Measurements from ENCODE around the gene CLDN18.

CLDN18 gene

DNA sequence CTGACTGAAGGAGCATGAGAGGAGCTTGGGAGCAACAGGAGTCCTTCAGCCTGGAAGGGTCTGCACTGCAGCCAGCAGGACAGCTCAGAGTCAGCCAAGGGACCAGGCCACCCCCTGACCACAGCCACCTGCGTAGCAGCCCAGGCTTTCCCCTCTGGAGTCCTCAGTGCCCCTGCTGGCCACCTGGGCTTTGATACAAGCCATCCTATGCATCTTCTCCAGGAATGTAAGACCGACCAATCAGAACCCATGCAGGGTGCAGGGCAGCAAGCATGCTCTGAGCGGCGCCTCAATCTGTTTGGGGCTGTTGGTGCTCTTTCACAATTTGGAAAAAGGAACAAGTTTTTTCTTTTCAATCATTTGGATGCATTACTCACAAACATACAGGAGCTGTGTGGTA lies 53.5 kb downstream of the CLDN18 start:
- DNase-seq (ENCODE audit: low spot score), result no peak

DNA sequence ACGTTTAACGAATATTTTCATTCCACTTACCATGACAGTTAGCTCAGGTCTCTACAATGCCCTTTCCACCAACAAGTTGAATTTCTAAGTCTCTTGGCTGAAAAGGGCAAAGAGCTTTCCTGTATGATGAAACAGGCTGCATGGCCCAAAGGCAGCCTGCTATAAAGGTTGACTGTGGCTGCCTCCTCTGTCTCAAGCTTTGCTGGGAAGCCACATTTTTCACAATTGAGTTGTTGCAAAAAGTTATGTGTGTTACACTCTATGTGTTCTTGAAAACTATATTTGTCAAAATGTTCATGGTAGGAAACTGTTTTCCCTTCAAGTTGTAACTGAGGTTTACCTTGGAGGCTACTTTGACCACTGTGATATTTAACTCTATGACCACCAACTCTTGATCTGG lies 56.0 kb downstream of the CLDN18 start:
- no peak for DNase-seq (ENCODE audit: low spot score)

DNA sequence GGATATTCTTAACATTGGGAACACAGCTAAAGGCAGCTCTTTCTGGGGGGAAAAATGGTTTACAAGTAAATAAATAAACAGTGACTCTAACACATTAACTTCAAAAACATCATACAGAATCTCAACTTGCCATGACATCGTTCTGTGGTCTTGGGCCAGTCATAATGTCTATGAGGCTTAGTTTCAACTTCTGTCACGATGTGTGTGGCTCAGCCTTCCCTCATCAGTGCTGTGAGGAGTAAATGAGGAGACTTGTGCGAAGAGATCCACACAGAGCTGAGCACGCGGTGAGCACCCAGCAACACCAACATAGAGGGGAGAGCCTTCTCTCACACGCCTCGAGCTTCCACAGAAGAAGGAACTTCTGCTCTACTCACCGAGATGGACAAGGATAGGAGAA lies 56.4 kb downstream of the CLDN18 start:
- no peak for DNase-seq (ENCODE audit: low spot score)

DNA sequence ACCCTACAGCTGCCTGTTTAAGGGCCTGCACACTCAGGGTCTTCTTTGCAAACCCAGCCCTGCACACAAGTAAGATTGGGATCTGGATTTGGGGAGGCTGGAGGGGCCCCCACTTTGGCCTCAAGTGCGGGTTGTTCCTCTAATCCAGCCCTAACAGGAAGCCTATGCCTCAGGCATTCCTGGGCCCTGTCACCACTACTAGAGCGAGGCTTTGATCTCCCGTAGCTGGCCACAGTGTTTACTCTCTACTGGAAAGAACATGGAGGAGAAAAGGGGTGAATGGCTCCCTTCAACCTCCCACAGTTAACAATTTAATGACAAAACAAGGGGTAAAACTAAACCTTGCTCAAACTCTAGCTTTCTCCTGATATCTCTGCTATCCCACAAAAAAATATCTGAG lies 57.0 kb downstream of the CLDN18 start:
- no peak for DNase-seq (ENCODE audit: low spot score)

DNA sequence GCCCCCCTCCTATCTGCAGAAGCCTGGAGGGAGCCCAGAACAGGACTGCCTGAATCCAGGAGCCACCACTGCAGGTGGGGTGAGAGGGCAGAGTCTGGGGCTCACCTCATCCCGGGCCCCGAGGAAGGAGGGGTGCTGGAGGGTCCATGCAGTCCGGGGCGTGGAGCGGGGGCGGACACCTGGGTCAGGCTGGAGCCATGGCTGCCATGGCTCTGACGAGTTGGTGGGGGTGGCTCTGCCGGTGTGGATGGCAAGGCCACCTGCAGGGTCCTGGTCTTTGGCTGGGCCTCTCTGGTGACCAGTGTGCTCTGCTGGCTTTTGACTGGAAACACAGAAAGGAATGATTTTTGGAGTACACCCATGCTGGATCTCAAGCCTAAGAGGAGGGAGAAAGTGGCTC lies 58.1 kb downstream of the CLDN18 start:
- DNase-seq (ENCODE audit: low spot score), result no peak

DNA sequence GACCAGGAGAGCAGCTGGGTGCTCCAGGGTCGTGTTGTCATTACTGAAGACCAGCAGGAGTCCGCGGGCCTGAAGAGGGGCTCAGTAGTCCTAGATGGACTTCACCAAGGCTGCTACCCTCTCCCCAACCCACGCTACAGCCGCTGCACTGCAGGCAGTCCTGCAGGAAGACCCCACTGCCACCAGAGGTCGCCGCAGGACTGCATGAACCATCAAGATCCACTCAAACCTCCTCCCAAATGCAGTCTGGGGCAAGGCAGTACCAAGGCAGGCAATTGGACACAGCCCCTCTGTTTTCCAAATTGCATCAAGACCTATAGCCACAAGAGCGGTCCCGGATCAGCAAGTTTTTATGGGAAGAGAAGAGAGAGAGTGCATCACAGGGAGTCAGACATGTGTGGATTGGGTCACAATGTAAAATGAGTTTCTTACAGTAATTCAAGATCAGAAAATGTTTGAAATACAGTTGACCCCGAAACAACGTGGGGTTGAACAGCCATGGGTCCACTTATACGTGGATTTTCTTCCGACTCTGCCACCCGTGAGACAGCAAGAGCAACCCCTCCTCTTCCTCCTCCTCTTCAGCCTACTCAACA lies 58.7 kb downstream of the CLDN18 start:
- peak; percentile 77 for DNase-seq (ENCODE audit: low spot score)

DNA sequence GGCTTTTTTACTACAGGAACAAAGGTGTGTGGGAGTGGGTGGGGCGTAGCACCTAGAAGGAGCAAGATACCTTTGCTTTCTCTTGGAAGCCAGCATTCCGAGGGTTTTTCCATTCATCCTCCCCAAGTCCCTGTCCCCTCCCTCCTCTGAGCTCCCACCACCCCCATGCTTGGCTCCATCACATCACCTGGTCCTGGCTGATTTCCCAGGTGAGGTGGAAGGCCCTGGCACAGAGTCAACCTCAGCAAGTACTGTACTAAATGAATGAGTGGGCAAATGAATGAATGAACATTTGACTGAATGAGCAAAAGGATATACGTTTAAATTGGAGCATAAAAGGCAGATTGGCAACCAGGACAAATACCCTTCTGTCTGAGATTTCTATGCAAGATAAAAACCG lies 60.0 kb downstream of the CLDN18 start:
- no peak for DNase-seq (ENCODE audit: low spot score)

DNA sequence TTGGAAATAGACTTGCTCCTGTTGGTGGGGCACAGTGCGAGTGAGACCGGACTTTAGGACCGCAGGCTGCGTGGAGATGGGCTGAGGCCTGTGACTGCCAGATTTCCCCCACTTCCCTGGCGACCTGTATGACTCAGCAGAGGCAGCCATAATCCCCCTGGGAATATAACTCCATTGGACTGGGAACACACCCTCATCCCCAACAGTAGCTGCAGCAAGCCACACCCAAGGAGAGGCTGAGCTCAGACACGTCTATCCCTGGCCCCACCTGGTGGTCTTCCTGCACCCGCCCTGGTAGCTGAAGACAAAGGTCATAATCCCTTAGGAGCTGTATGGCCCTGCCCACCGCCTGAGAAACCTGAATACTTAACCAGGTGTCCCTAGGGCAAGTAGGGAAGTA lies 62.8 kb downstream of the CLDN18 start:
- no peak for DNase-seq (ENCODE audit: low spot score)

DNA sequence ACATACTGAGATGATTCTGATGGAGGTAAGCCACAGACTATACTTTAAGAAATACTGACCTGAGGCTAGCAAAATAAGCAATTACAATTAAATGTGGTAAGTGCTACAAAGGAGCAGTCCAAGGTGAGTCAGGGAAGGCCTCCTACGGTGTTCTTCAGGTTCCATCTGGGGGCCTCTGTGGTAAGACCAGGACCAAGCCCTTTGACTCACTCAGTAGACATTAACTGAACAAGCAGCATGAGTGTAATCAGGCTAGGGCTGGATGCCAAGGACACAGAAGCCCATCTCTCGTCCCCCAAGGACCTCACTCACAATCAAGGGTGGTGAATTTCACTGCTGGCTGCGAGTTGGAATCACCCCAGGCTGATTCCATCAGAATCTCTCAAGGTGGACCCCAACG lies 68.1 kb downstream of the CLDN18 start:
- DNase-seq (ENCODE audit: low spot score), result no peak

DNA sequence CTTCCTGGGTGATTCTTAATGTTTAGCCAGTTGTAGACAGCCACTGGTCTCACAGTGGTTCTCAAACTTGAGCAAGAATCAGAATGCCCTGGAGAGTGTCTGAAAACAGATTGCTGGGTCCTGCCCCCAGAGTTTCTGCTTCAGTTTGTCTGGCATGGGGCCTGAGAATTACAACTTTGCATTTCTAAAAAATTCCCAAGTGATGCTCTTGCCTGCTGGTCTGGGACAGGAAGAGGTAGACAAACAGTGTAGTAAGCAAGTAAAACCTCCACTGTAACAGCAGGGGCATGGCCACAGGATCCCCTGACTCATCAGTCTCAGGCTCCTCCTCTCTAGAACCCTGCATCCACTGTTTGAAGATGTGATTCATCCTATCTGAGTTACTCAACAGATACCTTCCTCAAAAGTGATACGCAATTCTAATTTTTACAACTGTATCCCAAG lies 69.0 kb downstream of the CLDN18 start:
- DNase-seq (ENCODE audit: low spot score), result no peak

DNA sequence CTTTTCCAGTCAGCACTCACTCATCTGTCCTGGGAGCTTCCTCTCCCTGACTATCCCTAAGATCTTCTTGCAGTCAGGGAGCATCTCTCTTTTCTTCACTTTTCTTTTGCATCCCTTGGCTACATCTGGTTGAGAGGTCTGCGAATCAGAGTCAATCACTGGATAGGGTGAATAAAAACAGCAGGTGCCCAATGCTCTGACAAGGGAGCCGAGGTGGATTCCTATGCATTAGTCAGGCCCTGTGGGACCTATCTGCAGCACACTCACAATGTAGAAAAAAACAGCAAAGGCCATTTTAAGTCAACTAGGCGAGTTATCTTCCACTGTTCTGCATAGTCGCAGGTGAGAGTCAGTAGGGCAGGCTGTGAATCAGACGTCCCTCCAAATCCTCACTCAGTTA lies 69.9 kb downstream of the CLDN18 start:
- no peak for DNase-seq (ENCODE audit: low spot score)

DNA sequence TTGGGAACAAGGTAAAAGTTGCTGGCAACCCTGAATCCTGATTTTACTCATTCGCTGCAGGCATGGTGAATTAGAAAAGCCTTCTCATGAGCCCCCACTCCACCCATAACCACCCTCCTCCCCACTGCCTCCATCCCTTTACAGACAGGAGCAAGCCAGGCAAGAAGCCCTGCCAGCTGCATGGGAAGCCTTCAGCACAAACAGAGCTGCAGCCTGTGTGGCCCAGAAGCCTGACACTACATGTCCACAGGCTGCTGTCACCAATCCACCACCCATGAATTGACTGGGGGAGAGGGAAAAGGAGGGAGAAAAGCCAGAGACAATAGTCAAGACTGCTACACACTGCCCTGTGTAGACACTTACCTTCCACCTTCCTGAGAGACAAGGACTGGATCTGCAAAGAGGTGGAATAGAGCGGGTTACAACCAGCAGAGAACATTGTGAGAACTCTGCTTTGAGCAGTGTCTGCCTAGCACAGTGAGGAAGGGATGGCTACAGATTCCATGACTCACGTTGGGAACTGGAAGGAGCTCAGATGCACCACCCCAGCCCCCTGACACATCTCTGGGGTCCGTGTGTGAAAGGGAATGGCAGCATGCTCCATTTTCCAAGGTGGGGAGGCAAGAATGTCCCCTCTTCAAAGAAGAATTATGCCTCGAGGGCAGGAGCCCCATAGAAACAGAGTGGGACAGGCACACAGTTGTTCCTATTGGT lies 71.6 kb downstream of the CLDN18 start:
- no peak for DNase-seq (ENCODE audit: low spot score)

DNA sequence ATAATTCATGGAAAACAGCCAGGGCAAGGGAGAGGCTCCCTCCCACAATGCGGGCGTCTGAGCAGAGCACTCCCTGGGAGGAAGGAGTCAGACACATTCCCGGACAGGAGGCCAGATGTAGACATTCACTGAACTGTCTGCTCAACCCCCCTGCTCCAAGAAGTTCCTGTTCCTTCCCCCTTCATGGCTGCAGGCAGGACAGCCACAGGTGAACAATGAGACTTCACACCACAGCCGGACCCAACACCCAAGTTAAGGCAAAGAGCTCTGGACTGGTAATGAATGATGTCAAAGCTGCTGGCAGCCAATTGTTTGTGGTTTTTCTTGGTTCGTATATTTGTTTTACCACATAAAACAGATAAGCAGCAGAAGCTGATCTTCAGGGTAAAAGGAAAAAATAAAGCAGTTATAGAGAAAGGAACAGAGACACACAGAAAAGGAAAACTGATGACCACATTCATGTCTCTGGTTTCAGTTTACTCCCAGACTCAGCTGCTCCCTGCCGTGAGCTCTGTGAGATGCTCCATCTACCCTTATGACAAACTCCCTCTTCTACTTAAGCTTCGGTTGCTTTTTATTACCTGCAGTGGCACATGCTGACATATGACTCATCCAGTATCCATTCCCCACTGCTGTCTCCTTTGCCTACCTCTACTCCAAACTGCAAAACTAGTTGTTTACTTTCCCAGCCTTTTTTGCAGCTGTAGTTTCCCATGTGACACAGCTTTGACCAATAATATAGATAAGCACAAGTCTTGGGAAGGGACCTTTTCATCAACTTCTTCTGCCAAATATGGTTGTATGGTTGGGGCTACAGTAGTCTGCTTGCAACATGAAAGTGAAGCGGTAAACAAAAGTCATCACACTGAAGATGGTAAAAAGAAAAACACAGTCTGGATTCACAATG lies 72.4 kb downstream of the CLDN18 start:
- no peak for DNase-seq (ENCODE audit: low spot score)

DNA sequence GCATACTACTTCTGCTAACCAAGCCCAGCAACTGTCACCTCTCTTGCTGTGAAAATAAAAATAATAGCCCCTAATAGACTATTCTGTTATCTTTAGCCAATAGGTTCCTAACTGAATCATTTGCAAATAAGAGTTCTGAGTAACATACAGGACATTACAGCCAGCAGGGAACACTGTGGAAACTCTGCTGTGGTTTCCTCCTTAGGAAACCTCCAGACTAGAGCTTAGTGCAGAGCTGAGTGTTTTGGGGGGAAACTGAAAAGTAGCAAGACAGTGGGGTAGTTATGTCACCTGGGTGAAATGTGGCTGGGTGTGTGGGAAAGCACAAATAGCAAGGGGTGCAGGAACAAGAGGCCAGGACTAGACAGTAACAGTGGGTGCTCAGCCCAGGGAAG lies 73.0 kb downstream of the CLDN18 start:
- no peak for DNase-seq (ENCODE audit: low spot score)
